Endothelial cell (in vitro differentiated cells): ENCODE results near the gene FLCN. TPM values are rescaled to one million over a fixed set of nuclear protein-coding genes. Genes with fewer than 3 reads are reported as not detected.

Source experiments
- DNase-seq: peaks from one replicate; pipeline ENCODE4 v3.0.0; 2021; ENCODE audit warnings: low spot score
- H3K27ac Mint-ChIP-seq: one replicate; pipeline ENCODE4 v1.8.0; 2021; ENCODE audit warnings: mixed read lengths, inconsistent platforms; ENCODE audit not compliant: unreplicated experiment
- H3K27me3 Mint-ChIP-seq: one replicate; pipeline ENCODE4 v1.8.0; 2021; ENCODE audit warnings: mild to moderate bottlenecking, moderate library complexity, mixed read lengths, inconsistent platforms; ENCODE audit not compliant: unreplicated experiment
- H3K36me3 Mint-ChIP-seq: one replicate; pipeline ENCODE4 v1.8.0; 2021; ENCODE audit warnings: mild to moderate bottlenecking, low read depth, mixed read lengths, inconsistent platforms; ENCODE audit not compliant: unreplicated experiment
- H3K4me1 Mint-ChIP-seq: one replicate; pipeline ENCODE4 v1.8.0; 2021; ENCODE audit warnings: mild to moderate bottlenecking, mixed read lengths, inconsistent platforms; ENCODE audit not compliant: unreplicated experiment
- H3K4me3 Mint-ChIP-seq: one replicate; pipeline ENCODE4 v1.8.0; 2021; ENCODE audit warnings: mild to moderate bottlenecking, mixed read lengths, inconsistent platforms; ENCODE audit not compliant: unreplicated experiment
- H3K9me3 Mint-ChIP-seq: one replicate; pipeline ENCODE4 v1.8.0; 2021; ENCODE audit warnings: mixed read lengths, inconsistent platforms; ENCODE audit not compliant: unreplicated experiment
- total RNA-seq: library from RNA; stranded (reverse); fragmentation: NEBNext Ultra II Directional; extraction: Animal tissue kit (Norgen Biotek cat#: 25700); gene quantifications from one replicate; pipeline ENCODE4 v1.2.1, GENCODE V29; 2021; ENCODE audit not compliant: unreplicated experiment
- TF ChIP-seq, protein P1 (sequence below): fragments of 200-600 bp; sonication (generic); IDR thresholded peaks from one replicate; pipeline ENCODE4 v1.5.0; 2021; ENCODE audit warnings: antibody characterized with exemption; ENCODE audit not compliant: unreplicated experiment

FLCN gene
- total RNA-seq, 1 donor from 2014 or later, result 50.4 TPM

- TF ChIP-seq, protein P1, sequence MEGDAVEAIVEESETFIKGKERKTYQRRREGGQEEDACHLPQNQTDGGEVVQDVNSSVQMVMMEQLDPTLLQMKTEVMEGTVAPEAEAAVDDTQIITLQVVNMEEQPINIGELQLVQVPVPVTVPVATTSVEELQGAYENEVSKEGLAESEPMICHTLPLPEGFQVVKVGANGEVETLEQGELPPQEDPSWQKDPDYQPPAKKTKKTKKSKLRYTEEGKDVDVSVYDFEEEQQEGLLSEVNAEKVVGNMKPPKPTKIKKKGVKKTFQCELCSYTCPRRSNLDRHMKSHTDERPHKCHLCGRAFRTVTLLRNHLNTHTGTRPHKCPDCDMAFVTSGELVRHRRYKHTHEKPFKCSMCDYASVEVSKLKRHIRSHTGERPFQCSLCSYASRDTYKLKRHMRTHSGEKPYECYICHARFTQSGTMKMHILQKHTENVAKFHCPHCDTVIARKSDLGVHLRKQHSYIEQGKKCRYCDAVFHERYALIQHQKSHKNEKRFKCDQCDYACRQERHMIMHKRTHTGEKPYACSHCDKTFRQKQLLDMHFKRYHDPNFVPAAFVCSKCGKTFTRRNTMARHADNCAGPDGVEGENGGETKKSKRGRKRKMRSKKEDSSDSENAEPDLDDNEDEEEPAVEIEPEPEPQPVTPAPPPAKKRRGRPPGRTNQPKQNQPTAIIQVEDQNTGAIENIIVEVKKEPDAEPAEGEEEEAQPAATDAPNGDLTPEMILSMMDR, result no peak
- H3K27ac Mint-ChIP-seq, result no peak overlapping the region
- peak overlapping the region; percentile 26 for H3K4me3 Mint-ChIP-seq
- H3K27me3 Mint-ChIP-seq, result peaks cover 7% of the 10 kb centered on the region
- no peak for DNase-seq
- H3K4me1 Mint-ChIP-seq, result no peaks in the 10 kb centered on the region
- no peaks in the 10 kb centered on the region for H3K9me3 Mint-ChIP-seq
- peaks cover 46% of the 10 kb centered on the region for H3K36me3 Mint-ChIP-seq
Observed at GRCh38 chr17:17216776-17217175, 20.2 kb downstream of the FLCN start.

GRCh38 chr17:17216236-17216635 is 20.7 kb downstream of the FLCN start:
- H3K27me3 Mint-ChIP-seq, result peaks cover 6% of the 10 kb centered on the region
- no peaks in the 10 kb centered on the region for H3K9me3 Mint-ChIP-seq
- TF ChIP-seq, protein P1, result no peak
- H3K4me1 Mint-ChIP-seq, result no peaks in the 10 kb centered on the region
- H3K27ac Mint-ChIP-seq, result no peak overlapping the region
- H3K4me3 Mint-ChIP-seq, result no peak overlapping the region
- no peak for DNase-seq
- H3K36me3 Mint-ChIP-seq, result peaks cover 42% of the 10 kb centered on the region

GRCh38 chr17:17215575-17215974 is 21.4 kb downstream of the FLCN start:
- Mint-ChIP-seq H3K36me3 (peaks cover 37% of the 10 kb centered on the region), H3K4me3 (peak overlapping the region; percentile 37), H3K27ac (no peak overlapping the region), H3K4me1 (no peaks in the 10 kb centered on the region), H3K9me3 (no peaks in the 10 kb centered on the region), H3K27me3 (peaks cover 6% of the 10 kb centered on the region)
- TF ChIP-seq, protein P1, result no peak
- no peak for DNase-seq

- TF ChIP-seq, protein P1, result no peak
- no peak overlapping the region for H3K4me3 Mint-ChIP-seq
- H3K4me1 Mint-ChIP-seq, result no peaks in the 10 kb centered on the region
- no peak overlapping the region for H3K27ac Mint-ChIP-seq
- DNase-seq, result no peak
- peaks cover 33% of the 10 kb centered on the region for H3K36me3 Mint-ChIP-seq
- no peaks in the 10 kb centered on the region for H3K9me3 Mint-ChIP-seq
- H3K27me3 Mint-ChIP-seq, result peaks cover 4% of the 10 kb centered on the region
Observed at GRCh38 chr17:17214646-17215436, 22.1 kb downstream of the FLCN start.

DNA sequence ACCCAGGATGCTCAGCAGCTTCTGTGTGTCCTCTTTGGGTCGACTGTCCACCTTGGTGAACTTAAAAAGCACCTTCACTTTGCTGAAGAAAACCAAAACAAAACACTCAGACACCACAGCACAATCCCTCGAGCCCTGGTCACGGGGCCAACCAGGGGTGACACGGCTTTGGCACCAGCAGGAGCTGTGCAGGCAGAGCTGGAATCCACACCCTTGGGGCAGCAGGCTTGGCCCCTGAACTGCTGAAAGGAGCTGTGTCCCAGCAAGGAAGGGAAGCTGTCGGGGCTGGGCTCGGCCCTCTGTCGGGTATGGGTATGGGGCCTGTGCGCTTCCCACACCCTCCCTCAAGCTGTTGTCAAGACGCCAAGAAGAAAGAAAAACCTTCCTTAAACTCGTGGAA is 23.2 kb downstream of the FLCN start:
- TF ChIP-seq, protein P1, result no peak
- Mint-ChIP-seq H3K4me1 (no peaks in the 10 kb centered on the region), H3K27ac (no peak overlapping the region), H3K27me3 (peaks cover 4% of the 10 kb centered on the region), H3K9me3 (no peaks in the 10 kb centered on the region), H3K36me3 (peaks cover 33% of the 10 kb centered on the region), H3K4me3 (peak overlapping the region; percentile 12)
- no peak for DNase-seq
